ENCODE measurements around the gene CYP4F2.

GRCh38 chr19:15895876-15896430 lies 1.9 kb downstream of the CYP4F2 start:
- no peak for TF ChIP-seq NFE2L1 (tag; IDR thresholded peaks at IDR 0.05; ENCODE audit: borderline replicate concordance, low read depth)
- TF ChIP-seq ZBTB43 (CRISPR knock-in tag; IDR thresholded peaks at IDR 0.05), result no peak
- no peak for TF ChIP-seq E4F1 (CRISPR knock-in tag; IDR thresholded peaks at IDR 0.05; ENCODE audit: borderline replicate concordance)
- no peak for TF ChIP-seq ZNF274 (IDR thresholded peaks at IDR 0.05; ENCODE audit: borderline replicate concordance, low read depth, low read length)
- no peak for TF ChIP-seq CTCF (IDR thresholded peaks at IDR 0.05 in 2 of 3, conservative IDR thresholded peaks at IDR 0.05 in 1 of 3; ENCODE audit: insufficient read depth in 2 of 3, low read depth in 1 of 3, low read length in 3 of 3)

Measured in K562 (cell line).